H9 (cell line): ENCODE measurements around the gene ZNF329. TPM values are rescaled to one million over a fixed set of nuclear protein-coding genes. Genes with fewer than 3 reads are reported as not detected.

Source experiments
- DNase-seq: peaks from one replicate; pipeline ENCODE4 v3.0.0-alpha.2; 2017
- H2AFZ ChIP-seq: one replicate; pipeline ENCODE4 v1.6.1; 2013; ENCODE audit warnings: mild to moderate bottlenecking, low read length, control low read depth, moderate library complexity
- H2AK5ac ChIP-seq: 2 replicates; pipeline ENCODE4 v1.6.1; 2013; ENCODE audit warnings: low read length, control low read depth, mixed read lengths; ENCODE audit not compliant: insufficient read length
- H2BK120ac ChIP-seq: one replicate; pipeline ENCODE4 v1.6.1; 2013; ENCODE audit warnings: low read depth, mild to moderate bottlenecking, low read length, control low read depth, inconsistent platforms; ENCODE audit not compliant: poor library complexity, severe bottlenecking
- H2BK12ac ChIP-seq: 2 replicates; pipeline ENCODE4 v1.6.1; 2013; ENCODE audit warnings: low read length, control low read depth, mixed read lengths, low read depth; ENCODE audit not compliant: insufficient read length
- H2BK15ac ChIP-seq: 2 replicates; pipeline ENCODE4 v1.6.1; 2013; ENCODE audit warnings: low read depth, low read length, control low read depth
- H2BK20ac ChIP-seq: one replicate; pipeline ENCODE4 v1.6.1; 2013; ENCODE audit warnings: low read depth, mild to moderate bottlenecking, low read length, control low read depth, inconsistent platforms; ENCODE audit not compliant: poor library complexity, severe bottlenecking
- H2BK5ac ChIP-seq: 2 replicates; pipeline ENCODE4 v1.6.1; 2013; ENCODE audit warnings: low read length, control low read depth, mixed read lengths; ENCODE audit not compliant: insufficient read length
- H3K14ac ChIP-seq: 2 replicates; pipeline ENCODE4 v1.6.1; 2013; ENCODE audit warnings: low read length, control low read depth; ENCODE audit not compliant: insufficient read depth
- H3K18ac ChIP-seq: 2 replicates; pipeline ENCODE4 v1.6.1; 2013; ENCODE audit warnings: low read depth, mild to moderate bottlenecking, mixed read lengths, low read length, control low read depth; ENCODE audit not compliant: insufficient read length
- H3K23ac ChIP-seq: 2 replicates; pipeline ENCODE4 v1.6.1; 2013; ENCODE audit warnings: low read length, control low read depth, mixed read lengths, low read depth; ENCODE audit not compliant: insufficient read length
- H3K23me2 ChIP-seq: 2 replicates; pipeline ENCODE4 v1.6.1; 2013; ENCODE audit warnings: low read depth, mild to moderate bottlenecking, mixed read lengths, low read length, control low read depth; ENCODE audit not compliant: insufficient read length, poor library complexity, severe bottlenecking
- H3K27ac ChIP-seq: 2 replicates; pipeline ENCODE4 v1.5.1; 2013; ENCODE audit warnings: low read length, control low read depth, mixed read lengths, low read depth; ENCODE audit not compliant: insufficient read length
- H3K27me3 ChIP-seq: 2 replicates; pipeline ENCODE4 v1.6.1; 2013; ENCODE audit warnings: low read length, control low read depth, inconsistent platforms; ENCODE audit not compliant: insufficient read depth
- H3K4ac ChIP-seq: 2 replicates; pipeline ENCODE4 v1.6.1; 2013; ENCODE audit warnings: low read depth, mild to moderate bottlenecking, control low read depth, inconsistent platforms, low read length, moderate library complexity
- H3K4me1 ChIP-seq: 2 replicates; pipeline ENCODE4 v1.6.1; 2013; ENCODE audit warnings: low read length, control low read depth, inconsistent platforms; ENCODE audit not compliant: insufficient read depth
- H3K4me2 ChIP-seq: 2 replicates; pipeline ENCODE4 v1.6.1; 2013; ENCODE audit warnings: low read length, control low read depth, mixed read lengths; ENCODE audit not compliant: insufficient read length, insufficient read depth
- H3K56ac ChIP-seq: 2 replicates; pipeline ENCODE4 v1.6.1; 2013; ENCODE audit warnings: low read depth, mild to moderate bottlenecking, mixed read lengths, low read length, control low read depth; ENCODE audit not compliant: insufficient read length
- H3K79me1 ChIP-seq: 2 replicates; pipeline ENCODE4 v1.6.1; 2013; ENCODE audit warnings: low read depth, mild to moderate bottlenecking, moderate library complexity, low read length, control low read depth, inconsistent platforms; ENCODE audit not compliant: insufficient read depth, poor library complexity, severe bottlenecking
- H3K79me2 ChIP-seq: 2 replicates; pipeline ENCODE4 v1.6.1; 2013; ENCODE audit warnings: low read length, control low read depth, inconsistent platforms; ENCODE audit not compliant: insufficient read depth
- H3K9ac ChIP-seq: 2 replicates; pipeline ENCODE4 v1.6.1; 2013; ENCODE audit warnings: low read length, control low read depth, mixed read lengths; ENCODE audit not compliant: insufficient read length; ENCODE audit errors: extremely low read depth
- H3K9me3 ChIP-seq: one replicate; pipeline ENCODE4 v1.6.1; 2013; ENCODE audit warnings: low read depth, low read length, inconsistent platforms; ENCODE audit not compliant: control insufficient read depth
- H3T11ph ChIP-seq: one replicate; pipeline ENCODE4 v1.6.1; 2013; ENCODE audit warnings: mild to moderate bottlenecking, low read length, control low read depth, inconsistent platforms
- H4K20me1 ChIP-seq: one replicate; pipeline ENCODE4 v1.6.1; 2013; ENCODE audit not compliant: control insufficient read depth, insufficient read length, insufficient read depth
- H4K5ac ChIP-seq: 2 replicates; pipeline ENCODE4 v1.6.1; 2013; ENCODE audit warnings: low read depth, mild to moderate bottlenecking, mixed read lengths, low read length, control low read depth; ENCODE audit not compliant: insufficient read length
- H4K8ac ChIP-seq: replicated peaks from 2 replicates; pipeline ENCODE4 v1.6.1; 2013; ENCODE audit warnings: low read length, control low read depth, mixed read lengths, low read depth; ENCODE audit not compliant: insufficient read length
- H4K91ac ChIP-seq: 2 replicates; pipeline ENCODE4 v1.6.1; 2013; ENCODE audit warnings: low read depth, mild to moderate bottlenecking, moderate library complexity, mixed read lengths, low read length, control low read depth; ENCODE audit not compliant: insufficient read length
- H3K27ac Mint-ChIP-seq, 3 experiments: 2 replicates in 2 of 3; 3 replicates in 1 of 3; pipeline ENCODE4 v1.8.0; 2020 to 2021; ENCODE audit warnings: mixed read lengths in 3 of 3, mild to moderate bottlenecking in 1 of 3, moderate library complexity in 1 of 3
- H3K27me3 Mint-ChIP-seq: 2 replicates; pipeline ENCODE4 v1.8.0; 2021; ENCODE audit warnings: low read depth, mild to moderate bottlenecking, moderate library complexity, mixed read lengths
- H3K36me3 Mint-ChIP-seq, 3 experiments: 2 replicates in 2 of 3; 3 replicates in 1 of 3; pipeline ENCODE4 v1.8.0; 2020 to 2021; ENCODE audit warnings: low read depth in 3 of 3, mixed read lengths in 3 of 3; ENCODE audit not compliant: insufficient read depth in 1 of 3
- H3K4me1 Mint-ChIP-seq, 2 experiments: 2 replicates each; pipeline ENCODE4 v1.8.0; 2020; ENCODE audit warnings: mixed read lengths in 2 of 2
- H3K4me3 Mint-ChIP-seq, 2 experiments: 2 replicates in 1 of 2; 3 replicates in 1 of 2; pipeline ENCODE4 v1.8.0; 2020 to 2021; ENCODE audit warnings: mild to moderate bottlenecking in 2 of 2, mixed read lengths in 2 of 2, moderate library complexity in 1 of 2
- H3K9me3 Mint-ChIP-seq, 2 experiments: 2 replicates in 1 of 2; 3 replicates in 1 of 2; pipeline ENCODE4 v1.8.0; 2020; ENCODE audit warnings: mild to moderate bottlenecking in 2 of 2, mixed read lengths in 2 of 2, moderate library complexity in 1 of 2
- CTCF ChIP-seq: fragments of 200-600 bp; sonication (generic); conservative IDR thresholded peaks from 3 replicates; pipeline ENCODE4 v1.8.0; 2021; ENCODE audit warnings: antibody characterized with exemption, mild to moderate bottlenecking
- WGBS: extraction: QIAGEN DNeasy Blood & Tissue Kit; methylation state at CpG from one replicate; pipeline ENCODE4 v1.1.7; 2013; ENCODE audit warnings: missing lambda C conversion rate, low lambda C conversion rate, mixed read lengths; ENCODE audit not compliant: insufficient read length; ENCODE audit errors: extremely low coverage; 5-methylcytosine and 5-hydroxymethylcytosine counted together
- total RNA-seq: library from RNA; stranded (reverse); gene quantifications from 2 replicates; pipeline ENCODE4 v1.2.1, GENCODE V29; 2021

Gene ZNF329
- total RNA-seq, 1 experiment from 2014 or later: 12.1 TPM

DNA sequence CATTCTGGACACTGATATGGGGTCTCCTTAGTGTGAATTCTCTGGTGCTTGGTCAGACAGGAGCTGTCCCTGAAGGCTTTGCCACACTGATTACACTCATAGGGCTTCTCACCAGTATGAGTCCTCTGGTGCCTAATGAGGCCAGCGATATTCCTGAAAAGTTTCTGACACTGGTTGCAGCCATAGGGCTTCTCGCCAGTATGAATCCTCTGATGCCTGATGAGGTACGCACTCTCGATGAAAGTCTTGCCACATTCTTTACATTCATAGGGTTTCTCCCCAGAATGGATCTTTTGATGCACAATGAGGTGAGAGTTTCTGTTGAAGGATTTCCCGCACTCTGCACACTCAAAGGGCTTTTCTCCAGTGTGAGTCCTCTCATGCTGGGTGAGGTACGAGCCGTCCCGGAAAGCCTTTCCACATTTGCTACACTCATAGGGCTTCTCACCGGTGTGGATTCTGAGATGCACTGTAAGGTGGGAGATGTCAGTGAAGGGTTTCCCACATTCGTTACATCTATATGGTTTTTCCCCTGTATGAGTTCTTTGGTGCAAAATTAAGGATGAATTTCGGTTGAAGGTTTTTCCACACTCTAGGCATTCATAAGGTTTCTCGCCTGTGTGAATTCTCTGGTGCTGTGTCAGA, 22.4 kb downstream of the ZNF329 start:
- Histone ChIP-seq H3K27ac (no peak overlapping the region), H3T11ph (no peak overlapping the region), H3K23ac (no peak overlapping the region), H2BK12ac (no peak overlapping the region), H2BK120ac (no peak overlapping the region), H3K14ac (no peak overlapping the region), H4K20me1 (no peaks in the 10 kb centered on the region), H4K91ac (no peak overlapping the region), H3K56ac (no peak overlapping the region), H4K8ac (no peak overlapping the region), H3K23me2 (no peaks in the 10 kb centered on the region), H3K9me3 (peaks cover 99% of the 10 kb centered on the region), H3K79me1 (no peaks in the 10 kb centered on the region), H2BK20ac (no peak overlapping the region), H2BK5ac (no peak overlapping the region), H3K79me2 (no peaks in the 10 kb centered on the region), H3K18ac (no peak overlapping the region), H4K5ac (no peak overlapping the region), H3K27me3 (no peaks in the 10 kb centered on the region), H3K4me1 (no peaks in the 10 kb centered on the region), H3K9ac (no peak overlapping the region), H2AFZ (no peak overlapping the region), H2AK5ac (no peak overlapping the region), H2BK15ac (no peak overlapping the region), H3K4ac (no peak overlapping the region), H3K4me2 (no peak overlapping the region)
- Mint-ChIP-seq H3K36me3 (peaks cover 67 to 90% (median 75%) of the 10 kb centered on the region in 3 experiments), H3K9me3 (peaks cover 93 to 97% of the 10 kb centered on the region in 2 experiments), H3K27ac (no peak overlapping the region), H3K27me3 (peaks cover 9% of the 10 kb centered on the region), H3K4me3 (no peak overlapping the region), H3K4me1 (no peaks in the 10 kb centered on the region)
- TF ChIP-seq CTCF: no peak
- DNase-seq: no peak
- no CpG with 5 or more reads among the region's 12 CpGs for WGBS
